NT2/D1 (cell line): Measurements from ENCODE around the gene ARSI.

Experiments used
- DNase-seq: peaks from one replicate; pipeline ENCODE4 v3.0.0-alpha.2; 2011; ENCODE audit warnings: low read depth, low spot score
- H3K27me3 ChIP-seq: 2 replicates; pipeline ENCODE4 v1.6.0; 2011; ENCODE audit warnings: mild to moderate bottlenecking; ENCODE audit not compliant: insufficient read length, insufficient read depth
- H3K36me3 ChIP-seq: 2 replicates; pipeline ENCODE4 v1.6.1; 2011; ENCODE audit warnings: mild to moderate bottlenecking, low read length, mixed read lengths; ENCODE audit not compliant: insufficient read depth, insufficient read length
- H3K4me1 ChIP-seq: 2 replicates; pipeline ENCODE4 v1.5.1; 2011; ENCODE audit not compliant: insufficient read depth, insufficient read length
- H3K4me3 ChIP-seq: 2 replicates; pipeline ENCODE4 v1.5.1; 2011; ENCODE audit warnings: low read depth; ENCODE audit not compliant: insufficient read length
- H3K9ac ChIP-seq: 2 replicates; pipeline ENCODE4 v1.6.0; 2011; ENCODE audit warnings: low read depth; ENCODE audit not compliant: insufficient read length
- H3K9me3 ChIP-seq: 2 replicates; pipeline ENCODE4 v1.5.1; 2011; ENCODE audit warnings: mild to moderate bottlenecking, low read length; ENCODE audit not compliant: insufficient read depth
- SUZ12 ChIP-seq: IDR thresholded peaks from 2 replicates; pipeline ENCODE4 v1.6.1; 2011; ENCODE audit not compliant: insufficient read length, insufficient read depth; ENCODE audit errors: extremely low read depth
- YY1 ChIP-seq: IDR thresholded peaks from 2 replicates; pipeline ENCODE4 v1.6.1; 2011; ENCODE audit not compliant: insufficient read length, insufficient read depth
- ZNF274 ChIP-seq: IDR thresholded peaks from 2 replicates; pipeline ENCODE4 v1.6.1; 2011; ENCODE audit warnings: mild to moderate bottlenecking, low read depth, low read length

The ARSI gene

DNA sequence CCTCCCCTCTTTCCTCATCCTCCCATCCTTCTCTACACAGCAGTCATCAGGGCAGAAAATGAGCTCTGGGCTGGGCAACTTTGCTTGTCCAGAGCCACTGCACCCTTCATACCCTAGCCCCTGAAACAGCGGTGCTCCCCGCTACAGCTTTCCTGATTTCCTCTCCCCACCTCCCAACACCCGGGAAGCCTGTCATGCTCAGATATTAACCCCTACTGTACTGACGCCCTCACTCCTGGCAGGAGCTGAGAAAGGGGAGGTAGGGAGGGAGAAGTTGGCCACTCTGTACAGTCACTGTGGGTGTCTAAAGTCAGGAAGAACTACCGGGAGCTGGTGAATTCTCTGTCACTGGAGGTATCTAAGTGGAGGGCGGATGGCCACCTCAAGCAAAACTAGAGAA is 13.9 kb downstream of the ARSI start:
- Histone ChIP-seq H3K9me3 (no peaks in the 10 kb centered on the region), H3K36me3 (no peaks in the 10 kb centered on the region), H3K27me3 (no peaks in the 10 kb centered on the region), H3K4me3 (no peak overlapping the region), H3K4me1 (peaks cover 8% of the 10 kb centered on the region), H3K9ac (no peak overlapping the region)
- TF ChIP-seq ZNF274 (no peak), YY1 (no peak)
- no peak for DNase-seq

DNA sequence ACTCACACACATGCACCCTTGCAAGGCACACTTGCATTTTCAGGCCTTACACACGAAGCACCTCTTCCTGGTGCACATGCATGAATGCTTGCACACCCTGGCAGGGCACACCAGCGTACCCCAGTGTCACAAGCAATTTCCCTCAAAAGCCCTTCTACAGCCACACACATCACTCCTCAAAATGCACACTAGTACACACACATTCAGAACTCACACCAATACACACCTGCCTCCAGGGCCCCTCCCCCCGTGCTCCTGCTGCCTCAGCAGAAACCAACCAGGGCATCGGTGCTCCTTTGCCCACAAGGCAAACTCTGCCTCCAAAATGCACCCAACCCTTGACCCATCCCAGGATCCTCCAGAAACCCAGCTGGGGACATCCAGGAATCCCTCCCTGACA is 14.3 kb downstream of the ARSI start:
- Histone ChIP-seq H3K9me3 (no peaks in the 10 kb centered on the region), H3K4me3 (no peak overlapping the region), H3K4me1 (peaks cover 5% of the 10 kb centered on the region), H3K27me3 (no peaks in the 10 kb centered on the region), H3K9ac (no peak overlapping the region), H3K36me3 (no peaks in the 10 kb centered on the region)
- no peak for DNase-seq
- TF ChIP-seq YY1 (no peak), ZNF274 (no peak), SUZ12 (no peak)

DNA sequence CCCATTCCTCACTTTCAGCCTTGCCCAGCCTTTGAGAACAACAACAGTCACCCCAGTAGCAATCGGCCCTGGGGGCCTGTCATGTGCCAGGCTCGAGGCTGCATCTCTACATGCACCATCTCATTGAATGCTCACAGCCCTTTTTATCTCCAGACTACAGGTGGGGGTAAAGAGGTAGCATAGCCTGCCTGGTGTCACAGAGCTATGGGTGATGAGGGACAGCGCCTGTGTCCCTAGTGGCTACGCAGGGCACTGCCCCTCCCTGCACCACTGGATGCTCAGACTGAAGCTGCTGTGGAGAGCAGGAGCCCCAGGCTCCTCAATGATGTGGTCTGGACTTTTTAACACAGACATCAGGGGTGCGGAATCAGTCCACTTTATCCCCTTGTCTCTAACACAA is 15.9 kb downstream of the ARSI start:
- Histone ChIP-seq H3K27me3 (no peaks in the 10 kb centered on the region), H3K4me1 (peaks cover 5% of the 10 kb centered on the region), H3K4me3 (no peak overlapping the region), H3K9ac (no peak overlapping the region), H3K9me3 (no peaks in the 10 kb centered on the region), H3K36me3 (no peaks in the 10 kb centered on the region)
- TF ChIP-seq SUZ12 = no peak
- no peak for TF ChIP-seq YY1
- no peak for TF ChIP-seq ZNF274
- DNase-seq = no peak

DNA sequence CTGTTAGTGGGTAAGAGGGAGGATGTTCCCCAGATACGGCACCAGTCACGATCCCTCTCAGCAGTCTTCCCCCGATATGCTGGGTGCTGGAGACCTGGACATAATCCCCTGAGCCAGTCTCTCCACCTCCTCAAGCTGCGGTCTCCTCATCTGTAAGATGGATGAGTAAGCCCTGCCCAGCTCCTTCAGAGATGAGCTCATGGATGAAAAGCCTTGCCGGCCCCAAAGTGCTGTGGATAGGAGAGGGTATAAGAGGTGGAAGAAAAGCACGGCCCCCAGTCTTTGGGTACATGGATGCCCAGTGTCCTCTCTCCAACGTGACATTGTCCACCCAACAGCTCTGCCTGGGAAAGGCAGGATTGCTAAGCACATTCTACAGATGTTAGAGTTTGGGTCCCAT is 17.6 kb downstream of the ARSI start:
- no peak for DNase-seq
- Histone ChIP-seq H3K9ac (no peak overlapping the region), H3K27me3 (no peaks in the 10 kb centered on the region), H3K9me3 (no peaks in the 10 kb centered on the region), H3K36me3 (no peaks in the 10 kb centered on the region), H3K4me3 (no peak overlapping the region), H3K4me1 (peaks cover 5% of the 10 kb centered on the region)
- TF ChIP-seq YY1 = no peak
- TF ChIP-seq SUZ12 = no peak
- no peak for TF ChIP-seq ZNF274

DNA sequence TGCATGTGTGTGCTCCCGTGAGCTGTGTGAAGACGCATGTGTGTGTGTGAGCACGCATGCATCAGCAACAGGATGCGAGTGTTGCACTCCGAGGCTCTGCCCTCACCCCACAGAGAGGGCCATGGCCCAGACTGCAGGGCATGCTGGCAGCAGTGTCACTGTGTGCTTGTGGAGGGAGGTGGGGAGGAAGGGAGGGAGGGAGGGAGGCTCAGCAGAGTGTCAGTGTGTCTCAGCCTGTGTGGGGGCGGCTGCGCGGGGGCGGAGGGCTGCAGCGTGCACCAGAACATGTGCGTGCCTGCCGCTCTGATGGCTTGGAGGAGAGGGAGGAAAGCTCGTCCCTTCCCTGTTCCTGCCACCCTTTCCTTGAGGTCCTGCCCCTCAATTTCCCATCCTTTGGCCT is 18.4 kb downstream of the ARSI start:
- H3K27me3 ChIP-seq = no peaks in the 10 kb centered on the region
- no peak overlapping the region for H3K9ac ChIP-seq
- H3K9me3 ChIP-seq = no peaks in the 10 kb centered on the region
- TF ChIP-seq SUZ12 (no peak), ZNF274 (no peak), YY1 (no peak)
- peaks cover 9% of the 10 kb centered on the region for H3K4me1 ChIP-seq
- H3K4me3 ChIP-seq = no peak overlapping the region
- no peaks in the 10 kb centered on the region for H3K36me3 ChIP-seq
- no peak for DNase-seq

DNA sequence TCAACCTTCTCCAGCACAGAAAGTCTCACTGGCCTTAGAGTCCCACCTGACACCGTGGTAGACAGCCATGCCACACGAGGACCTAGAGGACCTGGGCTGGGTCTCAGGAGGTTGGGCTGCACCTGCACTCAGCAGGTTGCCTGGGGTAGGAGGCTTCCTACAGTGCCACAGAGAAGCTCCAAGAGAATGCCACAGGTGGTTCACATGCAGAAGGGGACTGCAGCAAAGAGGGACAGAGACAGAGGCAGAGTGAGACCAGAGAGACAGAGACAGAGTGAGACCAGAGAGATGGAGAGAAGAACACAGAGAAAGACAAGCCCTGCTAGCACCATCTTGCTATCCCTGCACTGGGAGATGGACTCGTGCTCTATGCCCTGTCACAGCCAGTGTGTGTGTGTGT is 18.8 kb downstream of the ARSI start:
- Histone ChIP-seq H3K9me3 (no peaks in the 10 kb centered on the region), H3K9ac (no peak overlapping the region), H3K4me1 (peaks cover 9% of the 10 kb centered on the region), H3K4me3 (no peak overlapping the region), H3K36me3 (no peaks in the 10 kb centered on the region), H3K27me3 (no peaks in the 10 kb centered on the region)
- DNase-seq = no peak
- no peak for TF ChIP-seq YY1
- no peak for TF ChIP-seq SUZ12
- TF ChIP-seq ZNF274 = no peak

DNA sequence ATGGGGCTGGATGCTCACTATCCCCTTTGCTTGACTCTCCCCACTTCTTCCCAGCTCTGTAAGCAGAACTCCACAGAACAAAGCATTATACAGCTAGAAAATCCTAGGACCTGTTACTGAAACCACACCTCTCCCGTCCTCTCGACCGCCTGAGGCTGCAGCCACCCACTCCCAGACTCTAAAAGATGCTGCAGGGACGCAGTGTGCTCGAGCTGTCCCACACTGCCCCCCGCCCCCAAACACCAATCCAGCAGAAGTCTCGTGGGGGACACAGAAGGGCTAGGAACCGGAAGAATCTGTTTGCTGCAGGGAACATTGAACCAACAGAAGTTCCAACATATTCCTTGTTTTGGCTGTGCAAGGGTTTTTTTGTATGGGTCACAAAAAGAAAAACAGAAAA is 20.7 kb downstream of the ARSI start:
- peaks cover 14% of the 10 kb centered on the region for H3K4me1 ChIP-seq
- no peaks in the 10 kb centered on the region for H3K36me3 ChIP-seq
- DNase-seq = no peak
- no peak overlapping the region for H3K9ac ChIP-seq
- no peak overlapping the region for H3K4me3 ChIP-seq
- no peaks in the 10 kb centered on the region for H3K27me3 ChIP-seq
- no peaks in the 10 kb centered on the region for H3K9me3 ChIP-seq
- TF ChIP-seq SUZ12 (no peak), ZNF274 (no peak), YY1 (no peak)

DNA sequence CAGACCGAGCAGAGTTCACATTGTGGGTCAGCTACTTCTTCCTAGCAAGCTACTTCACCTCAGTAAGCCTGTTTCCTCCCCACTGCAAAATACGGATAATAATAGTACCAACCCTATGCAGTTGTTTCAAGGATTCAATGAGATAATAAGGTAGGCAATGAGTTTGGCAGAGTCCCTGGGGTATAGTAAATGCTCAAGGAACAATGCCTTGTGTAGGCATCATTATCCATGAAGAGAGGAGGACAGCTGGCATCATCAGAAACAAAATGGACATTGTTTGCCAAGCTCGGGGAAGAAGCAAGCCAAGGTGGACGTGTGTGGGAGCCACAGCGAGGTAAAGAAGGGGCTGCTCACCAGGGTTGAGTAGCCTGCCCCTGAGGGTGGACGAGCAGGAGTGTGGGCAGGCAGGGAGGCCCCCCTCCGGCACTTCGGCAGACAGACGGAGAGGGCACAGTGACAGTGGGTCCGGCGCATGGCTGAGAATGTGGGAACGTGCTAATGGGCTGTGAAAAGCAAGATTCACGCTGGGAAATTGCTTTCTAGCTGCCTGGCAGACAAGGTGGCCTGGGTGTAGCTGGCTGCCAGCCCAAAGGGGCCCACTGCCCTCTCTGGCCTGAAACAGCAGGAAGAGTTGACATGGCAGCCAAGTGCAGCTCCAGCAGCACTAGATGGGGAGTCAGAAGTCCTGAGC is 23.2 kb downstream of the ARSI start:
- no peak for TF ChIP-seq ZNF274
- Histone ChIP-seq H3K4me3 (no peak overlapping the region), H3K4me1 (peaks cover 13% of the 10 kb centered on the region), H3K9ac (no peak overlapping the region), H3K27me3 (no peaks in the 10 kb centered on the region), H3K36me3 (no peaks in the 10 kb centered on the region), H3K9me3 (no peaks in the 10 kb centered on the region)
- DNase-seq = no peak
